Panc1 (cell line): Measurements from ENCODE around the gene FRYL. TPM values are rescaled to one million over a fixed set of nuclear protein-coding genes. Genes with fewer than 3 reads are reported as not detected.

ENCODE experiments used
- ATAC-seq: fragments of 200-7000 bp; cut with Tn5 transposase; 2 replicates; pipeline ENCODE4 v1.9.1; 2020; ENCODE audit warnings: mild to moderate bottlenecking, moderate library complexity
- BruUV-seq: library from RNA; stranded (reverse); fragments of 400-500 nt; replicated peaks from 2 replicates; lab custom pipeline; 2021; lab: Mats Ljungman, UMichigan
- CTCF ChIA-PET: fragments of 300-600 bp; sonication (Branson Sonifier 250); formaldehyde crosslinking; loops from one replicate; lab custom pipeline; 2022; ENCODE audit warnings: antibody characterized with exemption; lab: Charles Lee
- POLR2A ChIA-PET: fragments of 300-600 bp; sonication (Branson Sonifier 250); formaldehyde crosslinking; loops from one replicate; lab custom pipeline; 2022; ENCODE audit warnings: antibody characterized with exemption; lab: Charles Lee
- DNase-seq: peaks from one replicate; pipeline ENCODE4 v3.0.0-alpha.2; 2010; ENCODE audit warnings: low read depth, low spot score
- H3K27ac ChIP-seq: 2 replicates; pipeline ENCODE4 v1.5.1; 2011; ENCODE audit warnings: mild to moderate bottlenecking, low read length, inconsistent platforms
- H3K27me3 ChIP-seq: fragments of 200-500 bp; sonication (Bioruptor generic); 2 replicates; pipeline ENCODE4 v1.6.0; 2014; ENCODE audit warnings: low read length, inconsistent platforms; ENCODE audit not compliant: control insufficient read depth, insufficient read depth
- H3K36me3 ChIP-seq: fragments of 200-500 bp; sonication (Bioruptor generic); 2 replicates; pipeline ENCODE4 v1.5.1; 2014; ENCODE audit warnings: inconsistent platforms, mild to moderate bottlenecking, low read length, moderate library complexity; ENCODE audit not compliant: control insufficient read depth, insufficient read depth
- H3K4me1 ChIP-seq: 2 replicates; pipeline ENCODE4 v1.5.1; 2011; ENCODE audit warnings: inconsistent platforms, mild to moderate bottlenecking, low read length, moderate library complexity; ENCODE audit not compliant: control insufficient read depth, insufficient read depth
- H3K4me3 ChIP-seq, 2 experiments: 2 replicates each; pipeline ENCODE4 v1.5.1; 2011 to 2012; ENCODE audit warnings: low read depth in 2 of 2, low read length in 2 of 2, mild to moderate bottlenecking in 2 of 2, inconsistent platforms in 1 of 2, moderate library complexity in 1 of 2
- H3K9me3 ChIP-seq: fragments of 200-500 bp; sonication (Bioruptor generic); 2 replicates; pipeline ENCODE4 v1.5.1; 2014; ENCODE audit warnings: low read depth, mild to moderate bottlenecking, inconsistent platforms, low read length, moderate library complexity; ENCODE audit not compliant: control insufficient read depth, insufficient read depth
- POLR2AphosphoS5 ChIP-seq: IDR thresholded peaks from 2 replicates; pipeline ENCODE4 v1.6.1; 2012; ENCODE audit warnings: mild to moderate bottlenecking, low read depth, low read length, moderate library complexity
- SIN3A ChIP-seq: IDR thresholded peaks from 2 replicates; pipeline ENCODE4 v1.6.1; 2012; ENCODE audit warnings: low read depth, mild to moderate bottlenecking, low read length, moderate library complexity, borderline replicate concordance; ENCODE audit not compliant: insufficient read depth
- TCF7L2 ChIP-seq: IDR thresholded peaks from 2 replicates; pipeline ENCODE4 v1.6.1; 2011; ENCODE audit warnings: mild to moderate bottlenecking, low read depth, low read length, inconsistent platforms
- in situ Hi-C: cut with HindIII; loops from 2 replicates; pipeline ENCODE4 v1.10.0; 2016; ENCODE audit warnings: low sequenced_read_pairs, low pct_unique_long_range_greater_than_20kb
- intact Hi-C: fragments of 100-400 bp; cut with micrococcal nuclease; formaldehyde crosslinking; loops from one replicate; pipeline ENCODE4 v1.10.0; 2022; ENCODE audit not compliant: unreplicated experiment
- total RNA-seq: library from RNA; stranded (reverse); gene quantifications from one replicate; pipeline ENCODE4 v1.2.1, GENCODE V29; 2021; ENCODE audit not compliant: unreplicated experiment
- TF ChIP-seq, protein P1 (sequence below), 2 experiments: IDR thresholded peaks; 2 replicates each; pipeline ENCODE4 v1.6.1; 2011 to 2012; ENCODE audit warnings: low read depth in 2 of 2, control low read depth in 1 of 2, low read length in 1 of 2, mild to moderate bottlenecking in 1 of 2, moderate library complexity in 1 of 2; ENCODE audit not compliant: insufficient read depth in 1 of 2
- TF ChIP-seq, protein P2 (sequence below): fragments of 450-650 bp; IDR thresholded peaks from 2 replicates; pipeline ENCODE4 v1.5.1; 2017; ENCODE audit warnings: mild to moderate bottlenecking

FRYL gene
- total RNA-seq, 1 experiment from 2014 or later = 47.5 TPM

DNA sequence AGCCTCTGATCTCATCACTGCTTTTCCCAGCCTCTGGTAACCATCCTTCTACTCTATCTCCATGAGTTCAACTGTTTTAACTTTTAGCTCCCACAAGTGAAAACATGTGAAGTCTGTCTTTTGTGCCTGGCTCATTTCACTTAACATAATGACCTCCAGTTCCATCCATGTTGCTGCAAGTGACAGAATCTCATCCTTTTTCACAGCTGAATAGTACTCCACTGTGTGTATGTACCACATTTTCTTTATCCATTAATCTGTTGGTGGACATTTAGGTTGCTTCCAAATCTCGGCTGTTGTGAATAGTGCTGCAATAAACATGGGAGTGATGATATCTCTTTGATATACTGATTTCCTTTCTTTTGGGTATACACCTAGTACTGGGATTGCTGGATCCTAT lies 109.5 kb downstream of the FRYL start:
- Histone ChIP-seq H3K36me3 (no peaks in the 10 kb centered on the region), H3K4me1 (no peaks in the 10 kb centered on the region), H3K27ac (no peak overlapping the region), H3K27me3 (no peaks in the 10 kb centered on the region), H3K4me3 (no peak overlapping the region), H3K9me3 (no peaks in the 10 kb centered on the region)
- BruUV-seq = no TSS peak
- in situ Hi-C loops = no loop called here
- intact Hi-C loops = no loop called here
- no peak for DNase-seq
- ChIA-PET CTCF (no interaction called here), POLR2A (no interaction called here)
- ATAC-seq = no peak
- TF ChIP-seq, protein P1, sequence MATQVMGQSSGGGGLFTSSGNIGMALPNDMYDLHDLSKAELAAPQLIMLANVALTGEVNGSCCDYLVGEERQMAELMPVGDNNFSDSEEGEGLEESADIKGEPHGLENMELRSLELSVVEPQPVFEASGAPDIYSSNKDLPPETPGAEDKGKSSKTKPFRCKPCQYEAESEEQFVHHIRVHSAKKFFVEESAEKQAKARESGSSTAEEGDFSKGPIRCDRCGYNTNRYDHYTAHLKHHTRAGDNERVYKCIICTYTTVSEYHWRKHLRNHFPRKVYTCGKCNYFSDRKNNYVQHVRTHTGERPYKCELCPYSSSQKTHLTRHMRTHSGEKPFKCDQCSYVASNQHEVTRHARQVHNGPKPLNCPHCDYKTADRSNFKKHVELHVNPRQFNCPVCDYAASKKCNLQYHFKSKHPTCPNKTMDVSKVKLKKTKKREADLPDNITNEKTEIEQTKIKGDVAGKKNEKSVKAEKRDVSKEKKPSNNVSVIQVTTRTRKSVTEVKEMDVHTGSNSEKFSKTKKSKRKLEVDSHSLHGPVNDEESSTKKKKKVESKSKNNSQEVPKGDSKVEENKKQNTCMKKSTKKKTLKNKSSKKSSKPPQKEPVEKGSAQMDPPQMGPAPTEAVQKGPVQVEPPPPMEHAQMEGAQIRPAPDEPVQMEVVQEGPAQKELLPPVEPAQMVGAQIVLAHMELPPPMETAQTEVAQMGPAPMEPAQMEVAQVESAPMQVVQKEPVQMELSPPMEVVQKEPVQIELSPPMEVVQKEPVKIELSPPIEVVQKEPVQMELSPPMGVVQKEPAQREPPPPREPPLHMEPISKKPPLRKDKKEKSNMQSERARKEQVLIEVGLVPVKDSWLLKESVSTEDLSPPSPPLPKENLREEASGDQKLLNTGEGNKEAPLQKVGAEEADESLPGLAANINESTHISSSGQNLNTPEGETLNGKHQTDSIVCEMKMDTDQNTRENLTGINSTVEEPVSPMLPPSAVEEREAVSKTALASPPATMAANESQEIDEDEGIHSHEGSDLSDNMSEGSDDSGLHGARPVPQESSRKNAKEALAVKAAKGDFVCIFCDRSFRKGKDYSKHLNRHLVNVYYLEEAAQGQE (IDR thresholded peaks at IDR 0.05; ENCODE audit: insufficient read depth in 1 of 2, low read depth in 2 of 2, low read length in 1 of 2) = no peak
- TF ChIP-seq POLR2AphosphoS5 (no peak), TCF7L2 (no peak), SIN3A (no peak)
- TF ChIP-seq, protein P2, sequence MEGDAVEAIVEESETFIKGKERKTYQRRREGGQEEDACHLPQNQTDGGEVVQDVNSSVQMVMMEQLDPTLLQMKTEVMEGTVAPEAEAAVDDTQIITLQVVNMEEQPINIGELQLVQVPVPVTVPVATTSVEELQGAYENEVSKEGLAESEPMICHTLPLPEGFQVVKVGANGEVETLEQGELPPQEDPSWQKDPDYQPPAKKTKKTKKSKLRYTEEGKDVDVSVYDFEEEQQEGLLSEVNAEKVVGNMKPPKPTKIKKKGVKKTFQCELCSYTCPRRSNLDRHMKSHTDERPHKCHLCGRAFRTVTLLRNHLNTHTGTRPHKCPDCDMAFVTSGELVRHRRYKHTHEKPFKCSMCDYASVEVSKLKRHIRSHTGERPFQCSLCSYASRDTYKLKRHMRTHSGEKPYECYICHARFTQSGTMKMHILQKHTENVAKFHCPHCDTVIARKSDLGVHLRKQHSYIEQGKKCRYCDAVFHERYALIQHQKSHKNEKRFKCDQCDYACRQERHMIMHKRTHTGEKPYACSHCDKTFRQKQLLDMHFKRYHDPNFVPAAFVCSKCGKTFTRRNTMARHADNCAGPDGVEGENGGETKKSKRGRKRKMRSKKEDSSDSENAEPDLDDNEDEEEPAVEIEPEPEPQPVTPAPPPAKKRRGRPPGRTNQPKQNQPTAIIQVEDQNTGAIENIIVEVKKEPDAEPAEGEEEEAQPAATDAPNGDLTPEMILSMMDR = no peak

GRCh38 chr4:48669086-48669485 lies 111.0 kb downstream of the FRYL start:
- in situ Hi-C loops = no loop called here
- no TSS peak for BruUV-seq
- Histone ChIP-seq H3K36me3 (no peaks in the 10 kb centered on the region), H3K27ac (no peak overlapping the region), H3K27me3 (no peaks in the 10 kb centered on the region), H3K4me1 (no peaks in the 10 kb centered on the region), H3K9me3 (no peaks in the 10 kb centered on the region), H3K4me3 (no peak overlapping the region)
- DNase-seq (no peak), ATAC-seq (no peak)
- ChIA-PET CTCF (no interaction called here), POLR2A (no interaction called here)
- intact Hi-C loops = no loop called here
- TF ChIP-seq SIN3A = no peak
- TF ChIP-seq, protein P1 (IDR thresholded peaks at IDR 0.05; ENCODE audit: insufficient read depth in 1 of 2, low read depth in 2 of 2, low read length in 1 of 2) = no peak
- TF ChIP-seq, protein P2 = no peak
- TF ChIP-seq TCF7L2 = no peak
- no peak for TF ChIP-seq POLR2AphosphoS5
